SK-N-SH (cell line): ENCODE measurements around the gene SLX1A. TPM values are rescaled to one million over a fixed set of nuclear protein-coding genes. Genes with fewer than 3 reads are reported as not detected.

Source experiments
- CTCF ChIA-PET: fragments of 300-600, 350-600 bp; formaldehyde crosslinking; extraction: SDS; loops from one replicate; lab custom pipeline; 2021; lab: Yijun Ruan, JAX
- POLR2A ChIA-PET: fragments of 350-600 bp; sonication (Branson Sonifier 250); formaldehyde crosslinking; extraction: SDS; loops from one replicate; lab custom pipeline; 2020; ENCODE audit warnings: antibody characterized with exemption, inconsistent platforms; lab: Yijun Ruan, JAX
- DNase-seq: peaks from one replicate; pipeline ENCODE4 v3.0.0; 2012
- H2AFZ ChIP-seq: fragments of 200-600 bp; sonication (generic); 2 replicates; pipeline ENCODE4 v1.8.1; 2016; ENCODE audit warnings: antibody characterized with exemption, mild to moderate bottlenecking, low read depth
- H3F3A ChIP-seq: fragments of 200-600 bp; sonication (generic); replicated peaks from 2 replicates; pipeline ENCODE3; 2016; ENCODE audit warnings: antibody characterized with exemption, mild to moderate bottlenecking; ENCODE audit not compliant: insufficient read depth
- H3K27ac ChIP-seq, 2 experiments: fragments of 200-500 bp in 1 of 2; fragments of 200-600 bp in 1 of 2; sonication (Bioruptor generic) in 1 of 2; sonication (generic), shearing (Covaris generic) in 1 of 2; 2 replicates each; pipeline versions ENCODE4 v1.5.1 to v1.6.1; 2014 to 2016; ENCODE audit warnings: low read depth in 2 of 2, inconsistent platforms in 1 of 2, low read length in 1 of 2, mild to moderate bottlenecking in 1 of 2, mixed read lengths in 1 of 2
- H3K27me3 ChIP-seq: fragments of 200-600 bp; sonication (generic), shearing (Covaris generic); 2 replicates; pipeline ENCODE4 v1.6.1; 2016; ENCODE audit warnings: mixed run types; ENCODE audit not compliant: insufficient read depth
- H3K36me3 ChIP-seq, 2 experiments: fragments of 200-500 bp in 1 of 2; fragments of 200-600 bp in 1 of 2; sonication (Bioruptor generic) in 1 of 2; sonication (generic) in 1 of 2; replicated peaks in 1 of 2; 2 replicates each; pipeline versions ENCODE3 to v1.5.1; 2014 to 2016; ENCODE audit warnings: low read length in 1 of 2, mild to moderate bottlenecking in 1 of 2; ENCODE audit not compliant: insufficient read depth in 2 of 2, control insufficient read depth in 1 of 2
- H3K4me1 ChIP-seq, 2 experiments: fragments of 200-500 bp in 1 of 2; fragments of 200-600 bp in 1 of 2; sonication (Bioruptor generic) in 1 of 2; sonication (generic), shearing (Covaris generic) in 1 of 2; 2 replicates each; pipeline versions ENCODE4 v1.5.1 to v1.6.1; 2014 to 2016; ENCODE audit warnings: low read depth in 1 of 2, low read length in 1 of 2, mixed run types in 1 of 2; ENCODE audit not compliant: insufficient read depth in 2 of 2, control insufficient read depth in 1 of 2
- H3K4me2 ChIP-seq: fragments of 200-600 bp; sonication (generic), shearing (Covaris generic); 2 replicates; pipeline ENCODE4 v1.6.1; 2017; ENCODE audit warnings: mixed run types
- H3K4me3 ChIP-seq, 2 experiments: fragments of 200-500 bp in 1 of 2; fragments of 200-600 bp in 1 of 2; sonication (Bioruptor generic) in 1 of 2; sonication (generic), shearing (Covaris generic) in 1 of 2; 2 replicates each; pipeline versions ENCODE4 v1.5.1 to v1.8.1; 2014 to 2016; ENCODE audit warnings: low read depth in 2 of 2, inconsistent platforms in 1 of 2, low read length in 1 of 2, mild to moderate bottlenecking in 1 of 2, mixed read lengths in 1 of 2, moderate library complexity in 1 of 2
- H3K79me2 ChIP-seq: fragments of 200-600 bp; sonication (generic); 2 replicates; pipeline ENCODE4 v1.8.1; 2017; ENCODE audit warnings: mild to moderate bottlenecking; ENCODE audit not compliant: insufficient read depth
- H3K9ac ChIP-seq: fragments of 200-600 bp; sonication (generic); 2 replicates; pipeline ENCODE4 v1.6.1; 2017; ENCODE audit warnings: mixed run types
- H3K9me2 ChIP-seq: fragments of 200-600 bp; sonication (generic); 2 replicates; pipeline ENCODE4 v1.6.1; 2017; ENCODE audit warnings: mixed run types
- H3K9me3 ChIP-seq: fragments of 200-600 bp; sonication (generic); 2 replicates; pipeline ENCODE4 v1.6.1; 2017; ENCODE audit warnings: mixed run types, mild to moderate bottlenecking, moderate library complexity
- H4K20me1 ChIP-seq: fragments of 200-600 bp; sonication (generic); 2 replicates; pipeline ENCODE4 v1.6.1; 2017; ENCODE audit warnings: mild to moderate bottlenecking, mixed run types; ENCODE audit not compliant: insufficient read depth
- CTCF ChIP-seq: fragments of 200-600 bp; sonication (generic); IDR thresholded peaks from 2 replicates; pipeline ENCODE4 v1.6.1; 2017; ENCODE audit warnings: antibody characterized with exemption, mild to moderate bottlenecking, moderate library complexity
- IRF3 ChIP-seq: fragments of 150-350 bp; IDR thresholded peaks from 2 replicates; pipeline ENCODE4 v1.6.1; 2016; ENCODE audit warnings: mild to moderate bottlenecking, low read depth, low read length
- NRF1 ChIP-seq: IDR thresholded peaks from 2 replicates; pipeline ENCODE4 v1.6.1; 2012; ENCODE audit warnings: low read depth, mild to moderate bottlenecking, low read length
- REST ChIP-seq: IDR thresholded peaks from 2 replicates; pipeline ENCODE4 v1.6.1; 2012; ENCODE audit warnings: mild to moderate bottlenecking, low read depth, low read length, moderate library complexity
- USF2 ChIP-seq: fragments of 150-350 bp; IDR thresholded peaks from 2 replicates; pipeline ENCODE4 v1.6.1; 2017; ENCODE audit warnings: antibody characterized with exemption, low read length, low read depth, borderline replicate concordance
- WGBS: methylation state at CpG from one replicate; pipeline ENCODE4 v1.1.6; 2017; ENCODE audit warnings: low lambda C conversion rate; 5-methylcytosine and 5-hydroxymethylcytosine counted together
- polyA plus RNA-seq, 3 experiments: library from polyadenylated mRNA; depleted of rRNA; stranded (reverse); fragments of >200 nt; gene quantifications; 2 replicates each; pipeline ENCODE4 v1.2.3, GENCODE V29; 2012
- TF ChIP-seq, protein P1 (sequence below): IDR thresholded peaks from 2 replicates; pipeline ENCODE4 v1.4.0; 2012; ENCODE audit warnings: low read depth, borderline replicate concordance

SLX1A gene
- polyA plus RNA-seq, 1 of the 3 experiments (the other 2 are of a cell fraction), result 68.8 TPM

- TF ChIP-seq, protein P1, sequence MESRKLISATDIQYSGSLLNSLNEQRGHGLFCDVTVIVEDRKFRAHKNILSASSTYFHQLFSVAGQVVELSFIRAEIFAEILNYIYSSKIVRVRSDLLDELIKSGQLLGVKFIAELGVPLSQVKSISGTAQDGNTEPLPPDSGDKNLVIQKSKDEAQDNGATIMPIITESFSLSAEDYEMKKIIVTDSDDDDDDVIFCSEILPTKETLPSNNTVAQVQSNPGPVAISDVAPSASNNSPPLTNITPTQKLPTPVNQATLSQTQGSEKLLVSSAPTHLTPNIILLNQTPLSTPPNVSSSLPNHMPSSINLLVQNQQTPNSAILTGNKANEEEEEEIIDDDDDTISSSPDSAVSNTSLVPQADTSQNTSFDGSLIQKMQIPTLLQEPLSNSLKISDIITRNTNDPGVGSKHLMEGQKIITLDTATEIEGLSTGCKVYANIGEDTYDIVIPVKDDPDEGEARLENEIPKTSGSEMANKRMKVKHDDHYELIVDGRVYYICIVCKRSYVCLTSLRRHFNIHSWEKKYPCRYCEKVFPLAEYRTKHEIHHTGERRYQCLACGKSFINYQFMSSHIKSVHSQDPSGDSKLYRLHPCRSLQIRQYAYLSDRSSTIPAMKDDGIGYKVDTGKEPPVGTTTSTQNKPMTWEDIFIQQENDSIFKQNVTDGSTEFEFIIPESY, result no peak
- no peak for TF ChIP-seq USF2
Observed at GRCh38 chr16:30183233-30184095, 10.2 kb upstream of the SLX1A start, which contains the start of gene CORO1A (continued).

DNA sequence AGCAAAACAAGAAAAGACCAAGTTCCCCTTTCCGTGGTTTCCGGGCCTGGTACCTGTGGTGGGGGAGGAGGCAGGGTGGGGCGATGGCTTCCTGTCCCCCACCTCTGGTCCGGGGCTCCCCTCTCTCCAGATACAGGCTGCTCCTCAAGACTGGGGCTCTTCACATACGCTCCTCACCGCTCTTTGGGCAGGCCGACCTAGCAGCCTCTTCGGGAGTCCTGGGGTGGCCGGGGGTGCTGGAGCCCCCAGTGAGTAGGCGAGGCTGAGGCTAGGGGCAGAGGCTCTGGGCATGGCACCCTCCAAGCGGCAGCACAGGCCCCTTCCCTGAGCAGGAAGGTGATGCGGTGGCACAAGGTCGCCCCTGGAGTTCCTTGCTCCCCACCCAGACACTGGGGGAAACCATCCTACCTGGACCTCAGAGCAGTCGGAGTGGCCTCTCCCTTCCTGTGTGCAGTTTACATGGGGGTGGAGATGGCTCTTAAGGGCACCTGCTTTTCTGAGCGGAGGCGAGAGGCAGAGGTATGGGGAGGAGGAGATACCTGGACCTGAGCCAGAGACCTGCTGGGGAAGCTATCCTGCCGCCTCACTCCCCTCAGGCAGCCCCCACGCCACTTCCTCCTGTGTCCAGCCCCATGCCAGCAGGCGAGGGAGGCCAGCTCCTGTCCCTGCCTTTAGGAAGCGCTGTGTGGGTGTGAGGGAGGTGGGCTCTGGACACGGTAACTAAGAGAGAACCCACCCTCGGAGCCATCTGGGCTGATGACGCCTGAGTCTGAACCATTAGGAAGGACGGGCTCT lies 9.4 kb upstream of the SLX1A start:
- Histone ChIP-seq H3K79me2 (no peaks in the 10 kb centered on the region), H3F3A (peaks cover 4% of the 10 kb centered on the region), H4K20me1 (no peaks in the 10 kb centered on the region), H3K4me3 (peak overlapping the region; percentile 62 to 66), H3K9ac (peak overlapping the region; percentile 30; the same call in 1 of the 2 replicates), H2AFZ (peak overlapping the region; percentile 59; the same call in 1 of the 2 replicates), H3K4me1 (peaks cover 0 to 25% of the 10 kb centered on the region in 2 experiments; a peak in 1 of 4 replicates), H3K9me2 (no peaks in the 10 kb centered on the region), H3K9me3 (no peaks in the 10 kb centered on the region), H3K36me3 (peaks cover 0 to 6% of the 10 kb centered on the region in 2 experiments), H3K4me2 (peak overlapping the region; percentile 80), H3K27me3 (no peaks in the 10 kb centered on the region), H3K27ac (no peak overlapping the region)
- ChIA-PET CTCF (interaction anchor here (1.4 to 6.0 kb wide), 3 partner anchors 46 to 91 kb away, joined by 4 to 33 read pairs (median 5); partner anchors contain the start of gene TBX6), POLR2A (no interaction called here)
- TF ChIP-seq NRF1, result no peak
- no peak for TF ChIP-seq REST
- TF ChIP-seq IRF3, result no peak
- TF ChIP-seq CTCF, result no peak
- WGBS, result 43% methylated on average over 19 of the region's 24 CpGs
- peak; percentile 67 for DNase-seq
